GM20000 (cell line): Measurements from ENCODE around the gene NFIB.

Source experiments
- DNase-seq: peaks from one replicate; pipeline ENCODE4 v3.0.0; 2012; ENCODE audit warnings: low spot score
- CTCF ChIP-seq: IDR thresholded peaks from 2 replicates; pipeline ENCODE4 v1.5.1; 2012; ENCODE audit warnings: mild to moderate bottlenecking, control low read depth; ENCODE audit errors: extremely low read depth, missing control alignments

NFIB gene

GRCh38 chr9:14212697-14213420 is 101.1 kb downstream of the NFIB start:
- no peak for TF ChIP-seq CTCF
- DNase-seq: no peak

DNA sequence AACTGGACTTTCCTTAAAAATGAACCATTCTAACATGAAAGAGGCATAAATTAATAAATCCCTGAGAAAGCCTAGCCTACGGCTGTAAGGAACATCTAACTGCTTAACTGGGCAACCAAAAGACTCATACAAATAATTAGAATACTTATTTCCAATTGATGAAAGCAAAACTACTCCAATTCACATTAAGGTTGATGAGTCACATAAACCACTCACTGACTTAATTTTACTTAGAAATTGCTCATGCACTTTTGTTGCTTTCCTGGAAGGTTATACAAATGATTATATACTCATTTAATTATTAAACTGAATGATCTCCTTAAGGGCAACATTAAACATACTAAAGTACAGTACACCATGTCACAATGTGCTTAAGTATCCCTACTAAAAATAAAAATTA is 101.9 kb downstream of the NFIB start:
- TF ChIP-seq CTCF: no peak
- no peak for DNase-seq

DNA sequence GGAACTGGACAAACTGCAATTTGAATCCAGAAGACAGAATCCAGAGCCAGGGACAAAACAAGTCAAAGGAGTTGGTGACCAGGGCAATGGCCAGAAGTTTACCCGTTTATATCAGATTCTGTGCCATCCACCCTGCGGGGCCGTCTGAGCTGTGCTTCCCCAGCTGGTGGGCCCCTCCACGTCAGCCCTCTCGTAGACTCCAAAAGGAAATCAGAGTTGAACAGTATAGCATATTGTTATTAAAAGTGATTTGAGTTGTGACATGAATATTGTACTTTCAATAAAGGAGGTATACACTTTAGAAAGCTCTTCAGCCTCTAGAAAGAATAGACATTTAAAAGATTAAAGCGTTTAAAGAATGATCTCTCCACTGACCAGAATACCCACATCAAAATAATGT is 102.4 kb downstream of the NFIB start:
- TF ChIP-seq CTCF: no peak
- DNase-seq: no peak

DNA sequence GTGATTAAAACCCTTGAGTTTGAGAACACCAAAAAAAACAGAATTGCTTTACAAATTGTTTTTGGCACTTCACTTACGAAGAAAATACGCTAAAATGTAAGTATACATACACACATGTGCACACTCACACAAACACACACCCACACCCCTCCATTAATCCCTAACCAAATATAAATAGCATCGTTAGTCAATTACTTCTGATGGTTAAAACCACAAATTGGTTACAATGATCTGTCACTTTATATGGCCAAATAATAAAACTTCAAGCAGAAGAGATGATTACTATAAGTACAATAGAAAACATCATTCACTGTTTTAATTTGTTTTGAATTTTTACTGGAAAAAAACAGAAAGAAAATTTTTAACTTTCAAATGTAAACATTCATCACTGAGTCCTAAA is 103.5 kb downstream of the NFIB start:
- TF ChIP-seq CTCF: no peak
- no peak for DNase-seq

DNA sequence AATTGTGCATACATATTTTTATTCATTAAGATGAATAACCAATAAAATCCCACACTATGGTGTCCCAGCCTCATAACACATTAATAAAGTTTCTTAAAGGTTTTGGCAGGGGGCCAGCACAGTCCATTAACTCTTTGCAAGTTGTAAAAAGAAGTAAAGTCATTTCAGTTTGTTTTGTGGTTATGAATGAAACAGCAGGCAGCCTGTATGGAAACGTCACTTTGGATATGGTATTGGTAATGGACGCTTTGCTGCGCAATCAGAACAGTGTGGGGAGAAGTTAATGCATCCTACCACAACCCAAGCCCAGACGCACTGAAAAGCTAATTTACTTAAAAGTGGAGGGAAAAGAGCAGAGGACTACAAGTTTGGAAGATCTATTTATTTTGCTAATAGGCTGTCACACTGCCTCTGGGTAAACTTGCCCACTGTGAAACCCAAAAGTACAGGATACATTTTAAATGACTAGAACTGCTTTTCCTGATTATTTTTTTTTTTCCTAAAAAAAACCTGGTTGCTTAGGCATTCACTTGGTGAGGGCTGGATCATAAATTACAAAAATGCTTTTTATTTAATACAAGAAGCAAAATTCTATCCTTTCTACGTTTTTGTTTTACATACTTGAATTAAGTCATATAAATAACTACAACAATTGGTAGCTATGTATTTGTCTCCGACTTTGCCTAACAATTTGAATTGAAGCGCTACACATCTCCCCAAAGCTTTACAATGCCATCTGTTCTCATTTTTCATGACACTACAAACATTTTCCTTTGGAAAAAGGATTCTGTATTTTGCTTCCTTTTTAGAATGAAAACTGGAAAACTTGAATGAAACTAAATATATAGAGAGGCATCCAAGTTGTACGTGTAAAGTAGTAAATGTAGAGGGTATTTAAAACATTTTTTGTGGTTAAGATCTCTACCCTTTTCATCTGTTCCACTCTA is 104.3 kb downstream of the NFIB start:
- TF ChIP-seq CTCF: no peak
- DNase-seq: no peak

DNA sequence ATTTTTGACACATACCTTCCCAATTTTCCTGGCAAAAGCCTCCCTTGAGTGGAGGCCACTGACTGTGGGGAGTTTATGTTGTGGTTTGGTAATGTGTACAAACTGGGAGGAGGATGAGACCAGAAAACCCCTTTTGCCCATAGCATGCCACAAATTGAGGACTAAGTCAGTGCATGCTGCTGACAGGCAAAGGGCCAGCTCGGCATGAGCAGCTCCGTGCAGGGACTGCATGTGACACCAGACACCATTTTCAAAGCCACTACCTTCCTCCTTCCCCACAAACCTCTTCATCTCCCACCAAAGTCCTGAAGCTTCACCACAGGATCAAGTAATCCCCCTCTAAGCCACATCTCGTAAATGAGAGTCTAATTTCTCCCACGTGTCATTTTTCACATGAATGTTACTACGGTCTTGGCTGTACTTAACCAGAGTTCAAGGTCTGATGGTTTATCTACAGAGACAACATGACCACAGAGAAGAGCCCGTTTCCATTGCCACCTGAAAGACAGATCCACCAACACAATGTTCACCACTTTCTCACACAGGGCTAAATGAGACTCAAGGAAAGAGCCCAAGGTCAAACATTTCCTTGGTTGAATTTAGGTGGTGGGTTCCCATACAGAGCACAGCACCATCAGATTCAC is 106.5 kb downstream of the NFIB start:
- no peak for DNase-seq
- TF ChIP-seq CTCF: no peak

DNA sequence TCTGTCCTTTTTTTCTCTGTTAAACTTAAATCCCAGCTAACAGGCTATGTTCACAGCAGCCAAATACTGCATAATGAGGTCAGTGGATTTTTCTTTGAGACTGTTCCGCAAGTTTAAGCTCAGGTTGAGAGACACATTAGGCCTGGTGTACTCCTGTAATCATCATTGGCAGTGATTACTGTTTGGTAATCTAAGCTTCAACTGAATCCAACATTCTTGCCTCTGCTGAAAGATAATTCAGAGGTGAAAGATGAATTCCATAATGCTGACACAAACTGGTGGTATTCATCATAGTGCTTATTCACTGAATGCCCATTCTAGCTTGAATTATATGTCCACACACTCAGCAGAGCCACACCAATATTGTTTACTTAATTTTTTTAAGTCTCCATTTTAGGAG is 108.5 kb downstream of the NFIB start:
- DNase-seq: no peak
- TF ChIP-seq CTCF: no peak
